AG04449 (cell line): Measurements from ENCODE around the gene HAGHL.
"Not testable (repeated sequence)": the region's sequence is repeated elsewhere in the genome, so short reads cannot be mapped to it uniquely, and the experiment has no call there.

Experiments used
- CTCF ChIA-PET: fragments of 350-600 bp; formaldehyde crosslinking; extraction: SDS; loops from one replicate; lab custom pipeline; 2021; ENCODE audit warnings: antibody characterized with exemption; lab: Yijun Ruan, JAX
- POLR2A ChIA-PET: fragments of 400-600, 350-600 bp; formaldehyde crosslinking; extraction: SDS; loops from one replicate; lab custom pipeline; 2020; ENCODE audit warnings: antibody characterized with exemption, inconsistent platforms; lab: Yijun Ruan, JAX
- DNase-seq: peaks from one replicate; pipeline ENCODE4 v3.0.0-alpha.2; 2010; ENCODE audit warnings: low read depth, low spot score
- H3K4me3 ChIP-seq: 2 replicates; pipeline ENCODE4 v1.5.1; 2011; ENCODE audit warnings: low read depth, mild to moderate bottlenecking, control low read depth, low read length
- TF ChIP-seq, protein P1 (sequence below): IDR thresholded peaks from one replicate; pipeline ENCODE4 v1.5.1; 2011; ENCODE audit warnings: mild to moderate bottlenecking, moderate library complexity, low read length, control low read depth, inconsistent platforms; ENCODE audit not compliant: insufficient read depth; ENCODE audit errors: missing control alignments

HAGHL gene

DNA sequence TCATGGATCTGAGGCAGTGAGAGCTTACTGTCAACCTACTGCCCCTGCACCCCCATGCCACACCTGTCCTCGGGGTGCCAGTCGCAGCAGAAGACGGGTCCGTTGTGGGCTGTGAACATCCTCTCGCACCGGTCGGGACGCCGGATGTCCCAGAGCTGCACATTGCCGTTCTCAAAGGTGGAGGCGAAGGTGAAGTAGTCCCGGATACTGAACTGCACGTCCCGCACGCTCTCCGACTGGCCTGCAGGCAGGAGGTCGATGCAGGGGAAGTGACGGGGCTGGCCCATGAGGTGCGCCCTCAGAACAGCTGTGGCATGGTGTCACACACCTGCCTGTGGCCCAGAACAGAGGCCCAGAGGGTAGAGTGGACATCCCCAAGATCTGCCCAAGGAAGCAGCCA is 39.4 kb upstream of the HAGHL start:
- CTCF ChIA-PET: interaction anchor here (1.0 to 3.9 kb wide), 3 partner anchors 10 to 25 kb away, joined by 3 to 18 read pairs (median 3); no protein-coding TSS in a partner anchor
- TF ChIP-seq, protein P1, sequence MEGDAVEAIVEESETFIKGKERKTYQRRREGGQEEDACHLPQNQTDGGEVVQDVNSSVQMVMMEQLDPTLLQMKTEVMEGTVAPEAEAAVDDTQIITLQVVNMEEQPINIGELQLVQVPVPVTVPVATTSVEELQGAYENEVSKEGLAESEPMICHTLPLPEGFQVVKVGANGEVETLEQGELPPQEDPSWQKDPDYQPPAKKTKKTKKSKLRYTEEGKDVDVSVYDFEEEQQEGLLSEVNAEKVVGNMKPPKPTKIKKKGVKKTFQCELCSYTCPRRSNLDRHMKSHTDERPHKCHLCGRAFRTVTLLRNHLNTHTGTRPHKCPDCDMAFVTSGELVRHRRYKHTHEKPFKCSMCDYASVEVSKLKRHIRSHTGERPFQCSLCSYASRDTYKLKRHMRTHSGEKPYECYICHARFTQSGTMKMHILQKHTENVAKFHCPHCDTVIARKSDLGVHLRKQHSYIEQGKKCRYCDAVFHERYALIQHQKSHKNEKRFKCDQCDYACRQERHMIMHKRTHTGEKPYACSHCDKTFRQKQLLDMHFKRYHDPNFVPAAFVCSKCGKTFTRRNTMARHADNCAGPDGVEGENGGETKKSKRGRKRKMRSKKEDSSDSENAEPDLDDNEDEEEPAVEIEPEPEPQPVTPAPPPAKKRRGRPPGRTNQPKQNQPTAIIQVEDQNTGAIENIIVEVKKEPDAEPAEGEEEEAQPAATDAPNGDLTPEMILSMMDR: no peak
- H3K4me3 ChIP-seq: no peak overlapping the region
- no peak for DNase-seq
- POLR2A ChIA-PET: no interaction called here

GRCh38 chr16:689175-689897 is 37.6 kb upstream of the HAGHL start:
- H3K4me3 ChIP-seq: peak overlapping the region; percentile 82
- ChIA-PET CTCF (interaction anchor here (0.9 to 3.9 kb wide), 5 partner anchors 21 to 110 kb away, joined by 3 to 18 read pairs (median 4); partner anchors contain the start of gene CIAO3), POLR2A (interaction anchor here (1.7 kb wide), 1 partner anchor 8 kb away, joined by 9 read pairs; the partner anchor contains the start of gene STUB1)
- DNase-seq: no peak
- TF ChIP-seq, protein P1: no peak

DNA sequence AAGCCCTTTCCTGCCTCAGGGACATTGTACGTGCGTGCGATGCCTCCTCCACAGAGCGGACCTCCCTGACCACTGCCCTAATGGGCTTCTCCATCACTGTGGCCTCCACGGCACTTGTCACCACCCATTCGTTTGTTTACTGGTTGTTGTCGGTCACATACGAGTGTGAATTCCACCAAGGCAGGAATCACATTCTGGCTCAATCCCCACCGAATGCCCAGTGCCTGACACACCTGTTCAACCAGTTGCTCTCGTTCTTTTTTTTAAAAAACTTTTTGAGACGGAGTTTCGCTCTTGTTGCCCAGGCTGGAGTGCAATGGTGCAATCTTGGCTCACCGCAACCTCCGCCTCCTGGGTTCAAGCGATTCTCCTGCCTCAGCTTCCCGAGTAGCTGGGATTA is 35.7 kb upstream of the HAGHL start:
- POLR2A ChIA-PET, H3K4me3 ChIP-seq, DNase-seq, CTCF ChIA-PET: not testable (repeated sequence)

- CTCF ChIA-PET: interaction anchor here (1.3 kb wide), 1 partner anchor 9 kb away, joined by 4 read pairs; no protein-coding TSS in a partner anchor
- POLR2A ChIA-PET: interaction anchor here (0.7 to 1.1 kb wide), 2 partner anchors 12 to 1057 kb away, joined by 3 read pairs; no protein-coding TSS in a partner anchor
- no peak overlapping the region for H3K4me3 ChIP-seq
- TF ChIP-seq, protein P1: no peak
- no peak for DNase-seq
Observed at GRCh38 chr16:692356-693108, 34.4 kb upstream of the HAGHL start.

DNA sequence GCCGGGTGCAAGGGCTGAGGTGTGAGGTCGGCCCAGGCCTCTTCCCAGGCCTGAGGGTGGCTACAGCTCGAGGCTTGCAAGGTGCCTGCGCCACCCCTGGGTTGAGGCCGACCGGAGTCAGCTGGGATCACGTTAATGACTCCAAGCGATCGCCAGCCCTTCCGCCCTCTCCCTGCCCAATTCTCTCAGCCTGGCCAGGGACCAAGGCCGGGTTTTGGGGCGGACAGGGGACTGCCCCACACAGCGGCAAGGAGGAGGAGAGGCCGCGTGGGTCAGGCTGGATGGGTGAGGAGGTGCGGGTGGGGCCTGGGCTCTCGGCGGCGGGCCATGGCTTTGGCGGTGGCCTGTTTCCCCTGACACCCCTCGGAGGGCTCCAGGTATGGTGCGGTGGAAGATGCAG is 33.5 kb upstream of the HAGHL start:
- TF ChIP-seq, protein P1: no peak
- ChIA-PET POLR2A (interaction anchor here (1.1 kb wide), 1 partner anchor 13 kb away, joined by 3 read pairs; no protein-coding TSS in a partner anchor), CTCF (interaction anchor here (1.3 kb wide), 1 partner anchor 8 kb away, joined by 4 read pairs; no protein-coding TSS in a partner anchor)
- DNase-seq: no peak
- no peak overlapping the region for H3K4me3 ChIP-seq

GRCh38 chr16:693766-694165 is 33.1 kb upstream of the HAGHL start:
- CTCF ChIA-PET: no interaction called here
- POLR2A ChIA-PET: no interaction called here

More at GRCh38 chr16:693766-694165, 33.1 kb upstream of the HAGHL start:
- no peak for DNase-seq
- no peak overlapping the region for H3K4me3 ChIP-seq
- TF ChIP-seq, protein P1: no peak
